ENCODE results near the gene SPTLC2. TPM values are rescaled to one million over a fixed set of nuclear protein-coding genes. Genes with fewer than 3 reads are reported as not detected.
"Not testable (repeated sequence)": the region's sequence is repeated elsewhere in the genome, so short reads cannot be mapped to it uniquely, and the experiment has no call there.

SPTLC2 gene
- total RNA-seq, 4 donors from 2014 or later: 23.5 to 73.6 (median 52.3) TPM

GRCh38 chr14:77554207-77554606, 62.2 kb downstream of the SPTLC2 start:
- DNase-seq (ENCODE audit: low spot score) (no peak), ATAC-seq (ENCODE audit: low FRiP score) (no peak)
- no peak for TF ChIP-seq CTCF (IDR thresholded peaks at IDR 0.05)

- ATAC-seq (ENCODE audit: low FRiP score) (no peak), DNase-seq (ENCODE audit: low spot score) (no peak)
- no peak for TF ChIP-seq CTCF (IDR thresholded peaks at IDR 0.05)
Measured at GRCh38 chr14:77549451-77549850, 67.0 kb downstream of the SPTLC2 start.

GRCh38 chr14:77547512-77548180, 68.8 kb downstream of the SPTLC2 start:
- DNase-seq (ENCODE audit: low spot score): no peak
- no peak for TF ChIP-seq CTCF (IDR thresholded peaks at IDR 0.05)
- no peak for ATAC-seq (ENCODE audit: low FRiP score)

- ATAC-seq (ENCODE audit: low FRiP score); DNase-seq (ENCODE audit: low spot score): not testable (repeated sequence)
Measured at GRCh38 chr14:77545171-77545570, 71.3 kb downstream of the SPTLC2 start.

GRCh38 chr14:77544571-77544970, 71.9 kb downstream of the SPTLC2 start:
- ATAC-seq (ENCODE audit: low FRiP score) (no peak), DNase-seq (ENCODE audit: low spot score) (no peak)
- TF ChIP-seq CTCF (IDR thresholded peaks at IDR 0.05): no peak

- TF ChIP-seq CTCF (IDR thresholded peaks at IDR 0.05): no peak
- ATAC-seq (ENCODE audit: low FRiP score) (peak; percentile 75), DNase-seq (ENCODE audit: low spot score) (no peak)
Measured at GRCh38 chr14:77543637-77544334, 72.7 kb downstream of the SPTLC2 start.

- no peak for TF ChIP-seq CTCF (IDR thresholded peaks at IDR 0.05)
- no peak for DNase-seq (ENCODE audit: low spot score)
- ATAC-seq (ENCODE audit: low FRiP score): no peak
Measured at GRCh38 chr14:77543240-77543551, 73.2 kb downstream of the SPTLC2 start.

Measured in omental fat pad (tissue), 4 donors.